Brain microvascular endothelial cell (primary cell): ENCODE measurements around the gene CDKN3.

Experiments
- DNase-seq: peaks from one replicate; pipeline ENCODE4 v3.0.0-alpha.2; 2020
- H3K27ac ChIP-seq: fragments of 250-450 bp; sonication (Bioruptor Pico); 2 replicates; pipeline ENCODE4 v1.5.1; 2020; ENCODE audit warnings: mild to moderate bottlenecking, moderate library complexity
- H3K27me3 ChIP-seq: fragments of 250-450 bp; sonication (Bioruptor Pico); replicated peaks from 2 replicates; pipeline ENCODE4 v1.5.1; 2020; ENCODE audit warnings: mild to moderate bottlenecking
- H3K36me3 ChIP-seq: fragments of 250-450 bp; sonication (Bioruptor Pico); replicated peaks from 2 replicates; pipeline ENCODE4 v1.5.1; 2020; ENCODE audit warnings: mild to moderate bottlenecking
- H3K4me3 ChIP-seq: 2 replicates; pipeline ENCODE4 v1.5.1; 2011; ENCODE audit warnings: low read depth, mild to moderate bottlenecking, control low read depth, low read length, moderate library complexity
- in situ Hi-C: cut with HindIII; loops from 2 replicates; pipeline ENCODE4 v1.10.0; 2017; ENCODE audit warnings: low sequenced_read_pairs, low pct_ligation_motif_present
- TF ChIP-seq, protein P1 (sequence below): IDR thresholded peaks from 2 replicates; pipeline ENCODE4 v1.5.1; 2011; ENCODE audit warnings: low read depth, mild to moderate bottlenecking, moderate library complexity, low read length, control low read depth, inconsistent platforms; ENCODE audit errors: missing control alignments

Gene CDKN3

DNA sequence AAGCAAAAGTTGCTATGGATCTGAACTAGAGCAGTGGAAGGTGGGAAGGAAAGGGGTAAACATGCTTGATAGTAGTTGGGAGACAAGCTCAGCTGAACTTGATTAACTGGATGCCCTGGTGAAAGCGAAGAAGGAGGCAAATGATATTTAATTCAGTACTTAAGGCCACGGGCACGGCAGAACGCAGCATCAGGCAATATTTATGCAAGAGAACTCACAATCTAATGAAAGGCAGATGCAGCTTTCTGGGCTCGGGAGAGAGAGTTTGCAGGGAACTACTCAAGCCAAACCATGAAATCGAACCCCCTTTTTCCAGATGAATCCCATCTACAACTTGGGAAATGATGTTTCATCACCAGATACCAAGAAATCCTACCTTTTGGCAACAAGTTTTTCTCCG lies 47.9 kb downstream of the CDKN3 start:
- no peaks in the 10 kb centered on the region for H3K27me3 ChIP-seq
- no peak for DNase-seq
- in situ Hi-C loops = no loop called here
- TF ChIP-seq, protein P1, sequence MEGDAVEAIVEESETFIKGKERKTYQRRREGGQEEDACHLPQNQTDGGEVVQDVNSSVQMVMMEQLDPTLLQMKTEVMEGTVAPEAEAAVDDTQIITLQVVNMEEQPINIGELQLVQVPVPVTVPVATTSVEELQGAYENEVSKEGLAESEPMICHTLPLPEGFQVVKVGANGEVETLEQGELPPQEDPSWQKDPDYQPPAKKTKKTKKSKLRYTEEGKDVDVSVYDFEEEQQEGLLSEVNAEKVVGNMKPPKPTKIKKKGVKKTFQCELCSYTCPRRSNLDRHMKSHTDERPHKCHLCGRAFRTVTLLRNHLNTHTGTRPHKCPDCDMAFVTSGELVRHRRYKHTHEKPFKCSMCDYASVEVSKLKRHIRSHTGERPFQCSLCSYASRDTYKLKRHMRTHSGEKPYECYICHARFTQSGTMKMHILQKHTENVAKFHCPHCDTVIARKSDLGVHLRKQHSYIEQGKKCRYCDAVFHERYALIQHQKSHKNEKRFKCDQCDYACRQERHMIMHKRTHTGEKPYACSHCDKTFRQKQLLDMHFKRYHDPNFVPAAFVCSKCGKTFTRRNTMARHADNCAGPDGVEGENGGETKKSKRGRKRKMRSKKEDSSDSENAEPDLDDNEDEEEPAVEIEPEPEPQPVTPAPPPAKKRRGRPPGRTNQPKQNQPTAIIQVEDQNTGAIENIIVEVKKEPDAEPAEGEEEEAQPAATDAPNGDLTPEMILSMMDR = no peak
- H3K4me3 ChIP-seq = no peak overlapping the region
- H3K27ac ChIP-seq = no peak overlapping the region
- H3K36me3 ChIP-seq = no peaks in the 10 kb centered on the region

DNA sequence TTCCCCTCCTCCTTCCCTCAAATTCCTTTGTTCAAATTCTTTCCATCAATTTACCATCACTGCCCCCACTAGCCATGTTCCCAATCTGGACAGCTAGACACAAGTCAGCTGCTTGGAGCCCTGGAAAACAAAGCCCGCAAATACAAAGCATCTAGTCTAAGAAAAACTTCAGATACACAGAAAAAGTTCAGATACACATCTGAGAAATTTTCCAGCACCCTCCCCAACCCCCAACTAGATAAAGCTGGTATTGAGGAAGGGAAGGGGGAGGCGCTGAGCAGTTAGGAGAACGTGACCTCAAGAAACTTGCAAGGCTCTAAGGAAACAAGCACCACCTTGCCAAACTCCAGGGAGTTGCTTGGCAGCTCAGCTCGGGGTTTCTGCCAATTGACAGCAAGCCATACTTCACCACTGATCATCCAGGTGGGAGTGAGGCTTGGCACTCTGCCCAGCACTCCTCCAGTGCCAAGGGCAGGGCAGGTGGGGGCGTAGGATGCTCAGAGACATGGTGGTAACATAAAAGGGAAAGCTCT lies 49.4 kb downstream of the CDKN3 start:
- DNase-seq = no peak
- in situ Hi-C loops = no loop called here
- Histone ChIP-seq H3K27ac (no peak overlapping the region), H3K36me3 (no peaks in the 10 kb centered on the region), H3K27me3 (no peaks in the 10 kb centered on the region), H3K4me3 (no peak overlapping the region)
- TF ChIP-seq, protein P1 = no peak

DNA sequence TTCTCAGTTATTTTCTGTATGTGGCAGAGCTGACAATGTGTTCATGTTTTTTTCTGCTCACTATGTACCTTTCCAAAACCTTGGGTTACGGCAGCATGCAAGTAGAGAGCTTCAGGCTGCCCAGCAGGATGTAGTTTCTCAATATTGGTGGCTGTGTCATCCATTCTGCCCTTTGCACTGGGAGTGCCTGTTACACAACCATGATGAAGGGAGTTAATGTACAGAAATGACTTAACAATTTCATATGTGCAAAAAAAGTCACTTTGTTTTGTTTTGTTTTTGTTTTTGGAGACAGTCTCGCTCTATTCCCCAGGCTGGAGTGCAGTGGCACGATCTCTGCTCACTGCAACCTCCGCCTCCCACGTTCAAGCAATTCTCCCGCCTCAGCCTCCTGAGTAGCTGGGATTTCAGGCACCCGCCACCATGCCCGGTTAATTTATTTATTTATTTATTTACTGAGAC lies 50.5 kb downstream of the CDKN3 start:
- Histone ChIP-seq H3K27me3 (no peaks in the 10 kb centered on the region), H3K36me3 (no peaks in the 10 kb centered on the region), H3K4me3 (no peak overlapping the region), H3K27ac (no peak overlapping the region)
- TF ChIP-seq, protein P1 = no peak
- DNase-seq = no peak
- in situ Hi-C loops = no loop called here

DNA sequence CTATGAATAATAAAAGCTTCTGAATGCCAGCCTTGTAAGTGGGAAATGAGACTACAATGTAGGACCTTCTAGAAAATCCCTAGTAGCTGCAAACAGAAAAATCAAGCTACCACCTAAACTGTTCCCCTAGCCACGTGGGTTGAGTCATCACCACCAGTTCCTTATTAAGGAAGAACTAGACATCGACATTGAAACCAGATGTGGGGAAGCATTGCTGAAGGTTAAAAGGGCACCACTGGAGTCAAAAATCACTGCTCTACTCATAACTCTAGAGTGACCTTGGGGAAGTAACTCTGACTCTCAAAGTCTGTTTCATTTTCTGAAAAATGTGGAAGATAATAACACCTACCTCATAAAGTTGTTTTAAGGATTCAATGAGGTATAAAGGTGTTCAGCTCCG lies 53.7 kb downstream of the CDKN3 start:
- no peak for DNase-seq
- in situ Hi-C loops = no loop called here
- H3K27ac ChIP-seq = no peak overlapping the region
- TF ChIP-seq, protein P1 = no peak
- H3K27me3 ChIP-seq = no peaks in the 10 kb centered on the region
- no peaks in the 10 kb centered on the region for H3K36me3 ChIP-seq
- no peak overlapping the region for H3K4me3 ChIP-seq

DNA sequence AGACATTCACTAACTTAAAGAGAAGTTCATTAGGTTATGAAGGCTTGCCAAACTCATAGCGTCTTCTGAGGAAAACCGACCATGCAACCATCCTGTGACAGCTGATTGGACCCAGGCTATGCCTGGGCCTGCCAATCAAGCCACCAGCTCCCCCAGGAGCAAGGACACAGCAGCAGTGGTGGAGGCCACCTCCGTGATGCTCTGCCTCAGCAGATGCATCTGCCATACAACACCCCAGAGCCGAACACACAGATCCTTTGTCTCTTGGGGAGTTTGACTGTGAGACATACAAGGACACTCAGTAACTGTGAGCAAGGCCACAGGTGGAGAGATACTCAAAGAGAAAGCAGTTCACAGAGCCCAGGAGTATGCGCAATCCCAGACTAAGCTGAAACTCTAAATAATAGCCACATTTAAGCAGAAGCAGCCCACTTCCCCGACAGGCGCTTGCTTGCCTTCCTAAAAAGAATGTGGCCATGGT lies 54.4 kb downstream of the CDKN3 start:
- no peaks in the 10 kb centered on the region for H3K36me3 ChIP-seq
- in situ Hi-C loops = no loop called here
- H3K4me3 ChIP-seq = no peak overlapping the region
- no peak overlapping the region for H3K27ac ChIP-seq
- TF ChIP-seq, protein P1 = no peak
- DNase-seq = no peak
- H3K27me3 ChIP-seq = no peaks in the 10 kb centered on the region

DNA sequence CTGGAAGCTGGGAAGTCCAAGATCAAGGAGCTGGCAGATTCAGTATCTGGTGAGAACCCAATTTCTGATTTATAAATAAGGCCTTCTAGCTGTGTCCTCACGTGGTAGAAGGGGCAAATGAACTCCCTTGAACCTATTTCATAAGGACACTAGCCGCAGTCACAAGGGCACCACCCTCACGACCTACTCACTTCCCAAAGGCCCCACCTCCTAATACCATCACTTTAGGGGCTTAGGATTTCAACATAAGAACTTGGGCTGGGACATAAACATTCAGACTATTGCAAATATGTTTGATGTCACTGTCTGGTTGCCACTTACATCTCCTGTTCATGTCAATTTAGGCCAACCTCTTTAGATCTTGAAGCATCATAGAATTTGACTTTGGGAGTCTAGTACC lies 55.2 kb downstream of the CDKN3 start:
- H3K27ac ChIP-seq = no peak overlapping the region
- in situ Hi-C loops = no loop called here
- no peak overlapping the region for H3K4me3 ChIP-seq
- no peaks in the 10 kb centered on the region for H3K27me3 ChIP-seq
- DNase-seq = no peak
- TF ChIP-seq, protein P1 = no peak
- H3K36me3 ChIP-seq = no peaks in the 10 kb centered on the region
